DND-41 (cell line): Measurements from ENCODE around the gene AIF1L.

Experiments used
- ATAC-seq: fragments of 200-7000 bp; cut with Tn5 transposase; 3 replicates; pipeline ENCODE4 v1.9.1; 2021; ENCODE audit warnings: low read depth; ENCODE audit not compliant: insufficient read depth
- DNase-seq: peaks from one replicate; pipeline ENCODE4 v3.0.0-alpha.2; 2020
- H2AFZ ChIP-seq: 2 replicates; pipeline ENCODE4 v1.6.0; 2012; ENCODE audit warnings: low read depth, low read length
- H3K27ac ChIP-seq: 2 replicates; pipeline ENCODE4 v1.5.1; 2012; ENCODE audit warnings: low read length, inconsistent platforms
- H3K27me3 ChIP-seq: fragments of 200-600 bp; sonication (generic); 2 replicates; pipeline ENCODE4 v1.6.0; 2012; ENCODE audit warnings: low read length, mild to moderate bottlenecking, inconsistent platforms; ENCODE audit not compliant: insufficient read depth, poor library complexity
- H3K36me3 ChIP-seq: 2 replicates; pipeline ENCODE4 v1.5.1; 2012; ENCODE audit warnings: low read length, inconsistent platforms; ENCODE audit not compliant: insufficient read depth
- H3K4me1 ChIP-seq: 2 replicates; pipeline ENCODE4 v1.5.1; 2012; ENCODE audit warnings: mild to moderate bottlenecking, low read length; ENCODE audit not compliant: insufficient read depth
- H3K4me2 ChIP-seq: 2 replicates; pipeline ENCODE4 v1.6.0; 2012; ENCODE audit warnings: mild to moderate bottlenecking, moderate library complexity, low read length, inconsistent platforms; ENCODE audit not compliant: insufficient read depth
- H3K4me3 ChIP-seq, 2 experiments: fragments of 200-600 bp in 1 of 2; shearing (Covaris generic) in 1 of 2; 2 replicates each; pipeline ENCODE4 v1.5.1; 2012 to 2016; ENCODE audit warnings: inconsistent platforms in 2 of 2, low read length in 2 of 2, mild to moderate bottlenecking in 2 of 2, low read depth in 1 of 2, moderate library complexity in 1 of 2
- H3K79me2 ChIP-seq: 2 replicates; pipeline ENCODE4 v1.6.0; 2012; ENCODE audit warnings: low read length, inconsistent platforms; ENCODE audit not compliant: insufficient read depth
- H3K9ac ChIP-seq: 2 replicates; pipeline ENCODE4 v1.6.0; 2012; ENCODE audit warnings: low read depth, mild to moderate bottlenecking, inconsistent platforms, low read length, moderate library complexity
- H3K9me3 ChIP-seq: 2 replicates; pipeline ENCODE4 v1.5.1; 2012; ENCODE audit warnings: low read length, moderate library complexity, mild to moderate bottlenecking, inconsistent platforms; ENCODE audit not compliant: insufficient read depth, severe bottlenecking
- H4K20me1 ChIP-seq: 2 replicates; pipeline ENCODE4 v1.6.0; 2012; ENCODE audit warnings: low read length; ENCODE audit not compliant: insufficient read depth
- EZH2 ChIP-seq: IDR thresholded peaks from 3 replicates; pipeline ENCODE4 v1.6.1; 2012; ENCODE audit warnings: borderline replicate concordance, low read depth, mild to moderate bottlenecking, moderate library complexity, low read length, inconsistent platforms; ENCODE audit not compliant: severe bottlenecking
- TF ChIP-seq, protein P1 (sequence below): IDR thresholded peaks from 2 replicates; pipeline ENCODE4 v1.5.1; 2012; ENCODE audit warnings: borderline replicate concordance, low read length, moderate library complexity, mild to moderate bottlenecking; ENCODE audit not compliant: poor library complexity, severe bottlenecking; ENCODE audit errors: extremely low read depth

Gene AIF1L

GRCh38 chr9:131060900-131061630 is 35.3 kb upstream of the AIF1L start:
- ATAC-seq (no peak), DNase-seq (no peak)
- no peaks in the 10 kb centered on the region for H3K27me3 ChIP-seq
- H3K9ac ChIP-seq, result no peak overlapping the region
- no peaks in the 10 kb centered on the region for H4K20me1 ChIP-seq
- no peaks in the 10 kb centered on the region for H3K36me3 ChIP-seq
- H2AFZ ChIP-seq, result no peak overlapping the region
- H3K4me1 ChIP-seq, result no peaks in the 10 kb centered on the region
- no peak for TF ChIP-seq EZH2
- TF ChIP-seq, protein P1, sequence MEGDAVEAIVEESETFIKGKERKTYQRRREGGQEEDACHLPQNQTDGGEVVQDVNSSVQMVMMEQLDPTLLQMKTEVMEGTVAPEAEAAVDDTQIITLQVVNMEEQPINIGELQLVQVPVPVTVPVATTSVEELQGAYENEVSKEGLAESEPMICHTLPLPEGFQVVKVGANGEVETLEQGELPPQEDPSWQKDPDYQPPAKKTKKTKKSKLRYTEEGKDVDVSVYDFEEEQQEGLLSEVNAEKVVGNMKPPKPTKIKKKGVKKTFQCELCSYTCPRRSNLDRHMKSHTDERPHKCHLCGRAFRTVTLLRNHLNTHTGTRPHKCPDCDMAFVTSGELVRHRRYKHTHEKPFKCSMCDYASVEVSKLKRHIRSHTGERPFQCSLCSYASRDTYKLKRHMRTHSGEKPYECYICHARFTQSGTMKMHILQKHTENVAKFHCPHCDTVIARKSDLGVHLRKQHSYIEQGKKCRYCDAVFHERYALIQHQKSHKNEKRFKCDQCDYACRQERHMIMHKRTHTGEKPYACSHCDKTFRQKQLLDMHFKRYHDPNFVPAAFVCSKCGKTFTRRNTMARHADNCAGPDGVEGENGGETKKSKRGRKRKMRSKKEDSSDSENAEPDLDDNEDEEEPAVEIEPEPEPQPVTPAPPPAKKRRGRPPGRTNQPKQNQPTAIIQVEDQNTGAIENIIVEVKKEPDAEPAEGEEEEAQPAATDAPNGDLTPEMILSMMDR, result no peak
- no peaks in the 10 kb centered on the region for H3K9me3 ChIP-seq
- no peak overlapping the region for H3K4me3 ChIP-seq
- H3K4me2 ChIP-seq, result no peak overlapping the region
- no peak overlapping the region for H3K27ac ChIP-seq
- no peaks in the 10 kb centered on the region for H3K79me2 ChIP-seq

- H3K9ac ChIP-seq, result no peak overlapping the region
- no peak for ATAC-seq
Measured at GRCh38 chr9:131062969-131063368, 33.4 kb upstream of the AIF1L start.

GRCh38 chr9:131065599-131065998 is 30.7 kb upstream of the AIF1L start:
- no peaks in the 10 kb centered on the region for H3K9me3 ChIP-seq
- no peak overlapping the region for H3K4me3 ChIP-seq
- H3K27ac ChIP-seq, result no peak overlapping the region
- no peaks in the 10 kb centered on the region for H3K27me3 ChIP-seq
- no peaks in the 10 kb centered on the region for H3K36me3 ChIP-seq
- H3K4me1 ChIP-seq, result no peaks in the 10 kb centered on the region
- H4K20me1 ChIP-seq, result no peaks in the 10 kb centered on the region
- H3K4me2 ChIP-seq, result no peak overlapping the region
- no peak for DNase-seq
- TF ChIP-seq, protein P1, result no peak
- no peak for TF ChIP-seq EZH2
- ATAC-seq, result no peak
- no peak overlapping the region for H2AFZ ChIP-seq
- H3K9ac ChIP-seq, result no peak overlapping the region
- H3K79me2 ChIP-seq, result no peaks in the 10 kb centered on the region

More at GRCh38 chr9:131062969-131063368, 33.4 kb upstream of the AIF1L start:
- Histone ChIP-seq H3K27me3 (no peaks in the 10 kb centered on the region), H3K4me1 (no peaks in the 10 kb centered on the region), H2AFZ (no peak overlapping the region), H3K4me3 (no peak overlapping the region), H3K36me3 (no peaks in the 10 kb centered on the region), H3K79me2 (no peaks in the 10 kb centered on the region), H3K9me3 (no peaks in the 10 kb centered on the region), H3K4me2 (no peak overlapping the region), H3K27ac (no peak overlapping the region), H4K20me1 (no peaks in the 10 kb centered on the region)
- no peak for DNase-seq
- TF ChIP-seq EZH2, result no peak
- TF ChIP-seq, protein P1, result no peak

DNA sequence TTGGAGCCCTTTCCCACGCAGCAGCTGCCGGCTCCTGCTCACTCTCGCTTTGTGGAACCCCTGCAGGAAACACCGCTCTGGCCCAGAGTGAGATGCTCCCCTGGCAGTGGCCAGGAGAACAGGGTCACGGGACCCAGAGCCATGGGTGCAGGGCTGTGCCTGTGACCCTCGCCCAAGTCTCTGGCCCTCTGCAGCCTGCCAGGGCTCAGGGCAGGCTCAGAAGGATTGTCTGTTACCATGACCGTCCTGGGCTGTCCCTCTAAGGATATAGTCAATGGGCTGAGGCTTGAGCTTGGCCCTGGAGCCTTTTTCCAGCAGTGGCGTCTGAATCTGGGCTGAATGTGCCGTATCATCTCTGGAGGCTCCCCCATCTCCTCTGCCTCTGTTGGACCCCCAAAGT is 28.7 kb upstream of the AIF1L start:
- no peaks in the 10 kb centered on the region for H3K4me1 ChIP-seq
- H2AFZ ChIP-seq, result no peak overlapping the region
- H3K4me3 ChIP-seq, result no peak overlapping the region
- H3K27me3 ChIP-seq, result no peaks in the 10 kb centered on the region
- no peaks in the 10 kb centered on the region for H3K36me3 ChIP-seq
- no peak overlapping the region for H3K4me2 ChIP-seq
- DNase-seq (no peak), ATAC-seq (no peak)
- TF ChIP-seq EZH2, result no peak
- TF ChIP-seq, protein P1, result no peak
- no peaks in the 10 kb centered on the region for H3K79me2 ChIP-seq
- no peak overlapping the region for H3K9ac ChIP-seq
- H3K27ac ChIP-seq, result no peak overlapping the region
- H4K20me1 ChIP-seq, result no peaks in the 10 kb centered on the region
- no peaks in the 10 kb centered on the region for H3K9me3 ChIP-seq
